Rectal smooth muscle tissue (tissue), 1 donor: Measurements from ENCODE around the gene NAP1L5.
A peak's percentile ranks its signal among the peaks of the same experiment; 100 is the strongest.

ENCODE experiments used
- H3K27ac ChIP-seq: one replicate; pipeline ENCODE4 v1.7.0; 2013; ENCODE audit warnings: low read depth, low read length, inconsistent platforms
- H3K27me3 ChIP-seq: one replicate; pipeline ENCODE4 v1.7.0; 2013; ENCODE audit warnings: low read length; ENCODE audit not compliant: control insufficient read depth, insufficient read depth
- H3K36me3 ChIP-seq: one replicate; pipeline ENCODE4 v1.7.0; 2013; ENCODE audit warnings: low read length; ENCODE audit not compliant: control insufficient read depth, insufficient read depth
- H3K4me1 ChIP-seq: one replicate; pipeline ENCODE4 v1.7.0; 2013; ENCODE audit warnings: low read length; ENCODE audit not compliant: control insufficient read depth, insufficient read depth
- H3K4me3 ChIP-seq: one replicate; pipeline ENCODE4 v1.7.0; 2013; ENCODE audit warnings: low read length
- H3K9ac ChIP-seq: one replicate; pipeline ENCODE4 v1.7.0; 2013; ENCODE audit warnings: low read length

Gene NAP1L5

DNA sequence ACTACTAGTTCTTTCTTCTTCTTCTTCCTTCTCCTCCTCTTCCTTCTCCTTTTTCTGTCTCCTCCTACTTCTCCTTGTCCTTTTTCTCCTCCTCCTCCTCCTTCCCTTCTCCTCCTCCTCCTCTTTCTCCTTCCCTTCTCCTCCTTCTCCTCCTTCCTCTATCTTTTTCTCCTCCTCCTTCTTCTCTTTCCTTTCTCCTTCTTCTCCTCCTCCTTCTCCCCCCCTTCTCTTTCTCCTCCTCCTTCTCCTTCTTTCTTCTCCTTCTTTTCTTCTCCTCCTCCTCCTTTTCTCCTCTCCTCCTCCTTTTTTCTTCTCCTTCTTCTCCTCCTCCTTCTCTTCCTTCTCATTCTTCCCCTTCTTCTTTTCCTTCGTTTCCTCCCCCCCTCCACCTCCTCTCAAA lies 21.8 kb upstream of the NAP1L5 start:
- Histone ChIP-seq H3K36me3 (peaks cover 25% of the 10 kb centered on the region), H3K4me3 (no peak overlapping the region), H3K27ac (no peak overlapping the region), H3K9ac (no peak overlapping the region), H3K27me3 (no peaks in the 10 kb centered on the region), H3K4me1 (no peaks in the 10 kb centered on the region)

GRCh38 chr4:88718098-88718497 lies 20.5 kb upstream of the NAP1L5 start:
- no peak overlapping the region for H3K27ac ChIP-seq
- no peak overlapping the region for H3K9ac ChIP-seq
- peaks cover 21% of the 10 kb centered on the region for H3K36me3 ChIP-seq
- H3K4me1 ChIP-seq: no peaks in the 10 kb centered on the region
- H3K4me3 ChIP-seq: no peak overlapping the region
- no peaks in the 10 kb centered on the region for H3K27me3 ChIP-seq

DNA sequence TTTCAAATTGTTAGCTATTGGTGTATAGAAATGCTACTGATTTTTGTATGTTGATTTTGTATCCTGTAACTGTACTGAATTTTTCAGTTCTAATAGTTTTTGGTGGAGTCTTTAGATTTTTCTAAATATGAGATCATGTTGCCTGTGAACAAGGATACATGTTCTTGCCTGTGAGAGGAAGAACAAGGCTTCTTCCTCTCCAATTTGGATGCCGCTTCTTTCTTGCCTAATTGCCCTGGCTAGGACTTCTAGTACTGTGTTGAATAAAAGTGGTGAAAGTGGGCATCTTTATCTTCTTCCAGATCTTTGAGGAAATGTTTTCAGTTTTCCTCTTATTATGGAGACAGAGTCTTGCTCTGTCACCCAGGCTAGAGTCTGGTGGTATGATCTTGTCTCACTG lies 16.2 kb upstream of the NAP1L5 start:
- no peak overlapping the region for H3K27ac ChIP-seq

GRCh38 chr4:88709989-88710388 lies 12.4 kb upstream of the NAP1L5 start:
- H3K4me3 ChIP-seq: no peak overlapping the region
- no peaks in the 10 kb centered on the region for H3K27me3 ChIP-seq
- H3K9ac ChIP-seq: no peak overlapping the region
- H3K36me3 ChIP-seq: peaks cover 6% of the 10 kb centered on the region
- H3K27ac ChIP-seq: no peak overlapping the region
- H3K4me1 ChIP-seq: peaks cover 6% of the 10 kb centered on the region

More for the DNA sequence above, 16.2 kb upstream of the NAP1L5 start:
- Histone ChIP-seq H3K27me3 (no peaks in the 10 kb centered on the region), H3K9ac (no peak overlapping the region), H3K4me3 (no peak overlapping the region), H3K4me1 (no peaks in the 10 kb centered on the region), H3K36me3 (peaks cover 17% of the 10 kb centered on the region)

- Histone ChIP-seq H3K4me1 (peaks cover 6% of the 10 kb centered on the region), H3K36me3 (peaks cover 3% of the 10 kb centered on the region), H3K27me3 (no peaks in the 10 kb centered on the region), H3K9ac (no peak overlapping the region), H3K27ac (peak overlapping the region; percentile 56), H3K4me3 (no peak overlapping the region)
Observed at GRCh38 chr4:88706574-88706973, 8.9 kb upstream of the NAP1L5 start.

DNA sequence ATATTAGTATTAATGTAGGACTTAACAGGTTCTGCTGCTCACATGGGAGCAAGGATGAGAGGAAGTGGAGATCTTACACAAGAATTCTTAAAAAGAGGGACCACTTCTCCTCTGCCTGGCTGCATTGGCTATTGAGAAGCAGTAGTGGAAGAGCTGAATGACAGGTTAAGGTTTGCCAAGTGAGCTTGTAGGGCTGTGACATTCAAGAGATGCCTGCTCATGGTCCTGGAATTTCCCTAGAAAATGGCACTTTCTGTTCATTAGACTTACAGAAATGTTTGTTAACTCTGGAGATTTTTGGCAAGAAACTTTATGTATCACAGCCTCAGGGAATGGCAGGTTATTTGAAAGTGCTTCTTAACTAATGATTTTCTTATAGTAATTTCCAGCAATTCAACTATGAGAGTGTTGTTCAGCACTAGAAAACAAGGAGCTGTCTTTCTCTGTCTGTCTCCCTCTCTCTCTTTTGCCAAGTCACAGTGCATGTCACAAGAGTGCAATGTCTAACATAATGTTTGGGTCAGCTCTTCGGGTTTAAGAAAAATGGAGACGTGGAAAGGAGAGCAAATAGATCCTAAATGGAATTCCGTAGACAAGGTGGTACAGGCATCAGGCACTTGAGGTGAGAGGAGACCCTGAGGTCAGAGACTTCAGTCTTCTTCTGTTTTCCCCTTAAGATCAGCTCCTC lies 8.3 kb upstream of the NAP1L5 start:
- H3K4me1 ChIP-seq: peaks cover 6% of the 10 kb centered on the region
- peaks cover 3% of the 10 kb centered on the region for H3K36me3 ChIP-seq

GRCh38 chr4:88705223-88705622 lies 7.6 kb upstream of the NAP1L5 start:
- Histone ChIP-seq H3K27ac (no peak overlapping the region), H3K27me3 (no peaks in the 10 kb centered on the region), H3K36me3 (no peaks in the 10 kb centered on the region), H3K4me3 (no peak overlapping the region), H3K4me1 (peaks cover 6% of the 10 kb centered on the region), H3K9ac (no peak overlapping the region)

More for the DNA sequence above, 8.3 kb upstream of the NAP1L5 start:
- H3K27me3 ChIP-seq: no peaks in the 10 kb centered on the region
- H3K9ac ChIP-seq: no peak overlapping the region
- H3K4me3 ChIP-seq: no peak overlapping the region
- no peak overlapping the region for H3K27ac ChIP-seq

DNA sequence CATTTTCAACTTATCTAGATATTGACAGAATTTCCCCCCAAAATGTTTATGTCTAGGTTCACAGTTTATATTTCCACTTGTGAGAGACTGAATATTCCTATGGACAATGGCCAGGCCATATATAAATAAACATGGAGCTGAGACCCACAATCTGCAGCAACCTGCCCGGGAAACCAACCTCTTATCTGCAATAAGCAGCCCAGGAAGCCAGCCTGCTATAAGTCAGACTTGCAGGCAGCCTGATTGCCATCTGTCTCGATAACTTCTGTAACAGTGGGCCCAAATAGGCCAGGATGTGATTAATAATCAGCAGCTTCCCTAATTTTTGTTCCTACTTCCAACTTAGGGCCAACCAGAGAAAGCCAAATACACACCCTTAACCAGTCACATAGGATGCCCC lies 5.2 kb upstream of the NAP1L5 start:
- H3K36me3 ChIP-seq: no peaks in the 10 kb centered on the region
- H3K27me3 ChIP-seq: no peaks in the 10 kb centered on the region
- no peak overlapping the region for H3K9ac ChIP-seq
- H3K27ac ChIP-seq: no peak overlapping the region
- peaks cover 6% of the 10 kb centered on the region for H3K4me1 ChIP-seq
- no peak overlapping the region for H3K4me3 ChIP-seq

DNA sequence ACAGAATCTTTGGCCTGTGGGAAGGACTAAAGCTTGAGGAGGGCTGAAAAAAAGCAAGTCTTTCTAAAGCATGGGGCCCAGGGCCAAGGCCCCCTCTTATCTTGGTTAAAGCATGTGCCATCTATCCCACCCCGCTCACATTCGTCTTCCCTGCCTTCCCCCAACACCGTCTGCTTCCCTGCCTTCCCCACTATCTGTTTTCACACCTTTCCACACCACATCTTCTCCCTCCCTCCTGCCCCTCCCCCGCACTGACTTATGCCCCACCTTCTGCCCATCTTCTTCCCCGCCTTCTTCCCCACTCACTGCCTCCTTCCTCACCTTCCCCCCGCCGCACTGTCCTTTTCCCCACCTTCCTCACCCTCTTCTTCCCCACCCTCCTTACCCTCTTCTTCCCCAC lies 890 bp upstream of the NAP1L5 start:
- H3K9ac ChIP-seq: no peak overlapping the region
- H3K36me3 ChIP-seq: no peaks in the 10 kb centered on the region
- no peak overlapping the region for H3K27ac ChIP-seq
- H3K27me3 ChIP-seq: no peaks in the 10 kb centered on the region
- H3K4me1 ChIP-seq: no peaks in the 10 kb centered on the region
- no peak overlapping the region for H3K4me3 ChIP-seq

DNA sequence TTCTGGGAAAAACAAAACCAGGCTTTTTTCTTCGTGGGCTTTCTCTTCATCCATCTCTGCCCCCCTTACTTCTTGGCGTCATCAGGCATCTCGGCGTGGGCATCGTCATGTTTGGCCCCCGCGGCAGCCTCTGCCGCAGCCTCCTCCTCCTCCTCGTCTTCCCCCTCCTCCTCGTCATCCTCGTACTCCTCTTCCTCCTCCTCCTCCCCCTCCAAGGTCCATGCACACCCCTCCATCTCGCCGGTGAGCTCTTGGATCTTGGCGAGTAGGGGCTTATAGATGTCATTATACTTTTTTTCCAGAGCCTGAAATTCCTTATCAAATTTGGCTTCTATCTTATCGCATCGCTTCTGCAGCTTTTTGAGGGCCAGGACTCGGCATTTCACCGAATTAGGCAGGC lies 488 bp downstream of the NAP1L5 start:
- H3K27ac ChIP-seq: peak overlapping the region; percentile 75

GRCh38 chr4:88696630-88697029 lies 999 bp downstream of the NAP1L5 start:
- H3K4me3 ChIP-seq: no peak overlapping the region
- no peak overlapping the region for H3K9ac ChIP-seq
- no peaks in the 10 kb centered on the region for H3K27me3 ChIP-seq
- no peaks in the 10 kb centered on the region for H3K4me1 ChIP-seq
- no peak overlapping the region for H3K27ac ChIP-seq
- no peaks in the 10 kb centered on the region for H3K36me3 ChIP-seq

More for the DNA sequence above, 488 bp downstream of the NAP1L5 start:
- Histone ChIP-seq H3K36me3 (no peaks in the 10 kb centered on the region), H3K9ac (no peak overlapping the region), H3K4me1 (no peaks in the 10 kb centered on the region), H3K27me3 (no peaks in the 10 kb centered on the region), H3K4me3 (peak overlapping the region; percentile 76)

GRCh38 chr4:88693792-88694191 lies 3.8 kb downstream of the NAP1L5 start:
- no peak overlapping the region for H3K9ac ChIP-seq
- no peak overlapping the region for H3K27ac ChIP-seq
- H3K27me3 ChIP-seq: no peaks in the 10 kb centered on the region
- H3K36me3 ChIP-seq: peaks cover 1% of the 10 kb centered on the region
- H3K4me1 ChIP-seq: no peaks in the 10 kb centered on the region
- H3K4me3 ChIP-seq: no peak overlapping the region

DNA sequence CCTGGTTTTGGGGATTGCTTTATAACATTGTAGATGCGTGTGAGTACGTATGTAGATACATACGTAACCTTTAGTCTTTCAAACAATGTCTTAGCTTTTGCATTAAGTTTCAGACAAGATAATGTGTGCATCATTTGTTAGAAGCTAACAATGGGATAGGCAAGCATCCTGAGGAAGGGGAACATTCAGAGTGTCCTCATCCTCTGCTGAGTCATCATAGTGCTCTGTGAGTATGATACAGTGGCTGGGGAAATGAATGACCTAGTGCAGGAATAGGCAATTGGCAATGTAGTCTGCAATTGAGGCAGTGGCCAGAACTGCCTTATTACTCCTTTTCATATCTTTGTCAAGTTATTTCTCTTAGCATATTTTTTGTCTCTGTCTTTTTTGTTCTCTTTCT lies 7.3 kb downstream of the NAP1L5 start:
- no peaks in the 10 kb centered on the region for H3K27me3 ChIP-seq
- peaks cover 5% of the 10 kb centered on the region for H3K36me3 ChIP-seq
- no peaks in the 10 kb centered on the region for H3K4me1 ChIP-seq
- no peak overlapping the region for H3K27ac ChIP-seq
- H3K4me3 ChIP-seq: no peak overlapping the region
- no peak overlapping the region for H3K9ac ChIP-seq
